Measurements from ENCODE around the gene ZFYVE9.
"Not testable (repeated sequence)": the region's sequence is repeated elsewhere in the genome, so short reads cannot be mapped to it uniquely, and the experiment has no call there.

The ZFYVE9 gene, protein sequence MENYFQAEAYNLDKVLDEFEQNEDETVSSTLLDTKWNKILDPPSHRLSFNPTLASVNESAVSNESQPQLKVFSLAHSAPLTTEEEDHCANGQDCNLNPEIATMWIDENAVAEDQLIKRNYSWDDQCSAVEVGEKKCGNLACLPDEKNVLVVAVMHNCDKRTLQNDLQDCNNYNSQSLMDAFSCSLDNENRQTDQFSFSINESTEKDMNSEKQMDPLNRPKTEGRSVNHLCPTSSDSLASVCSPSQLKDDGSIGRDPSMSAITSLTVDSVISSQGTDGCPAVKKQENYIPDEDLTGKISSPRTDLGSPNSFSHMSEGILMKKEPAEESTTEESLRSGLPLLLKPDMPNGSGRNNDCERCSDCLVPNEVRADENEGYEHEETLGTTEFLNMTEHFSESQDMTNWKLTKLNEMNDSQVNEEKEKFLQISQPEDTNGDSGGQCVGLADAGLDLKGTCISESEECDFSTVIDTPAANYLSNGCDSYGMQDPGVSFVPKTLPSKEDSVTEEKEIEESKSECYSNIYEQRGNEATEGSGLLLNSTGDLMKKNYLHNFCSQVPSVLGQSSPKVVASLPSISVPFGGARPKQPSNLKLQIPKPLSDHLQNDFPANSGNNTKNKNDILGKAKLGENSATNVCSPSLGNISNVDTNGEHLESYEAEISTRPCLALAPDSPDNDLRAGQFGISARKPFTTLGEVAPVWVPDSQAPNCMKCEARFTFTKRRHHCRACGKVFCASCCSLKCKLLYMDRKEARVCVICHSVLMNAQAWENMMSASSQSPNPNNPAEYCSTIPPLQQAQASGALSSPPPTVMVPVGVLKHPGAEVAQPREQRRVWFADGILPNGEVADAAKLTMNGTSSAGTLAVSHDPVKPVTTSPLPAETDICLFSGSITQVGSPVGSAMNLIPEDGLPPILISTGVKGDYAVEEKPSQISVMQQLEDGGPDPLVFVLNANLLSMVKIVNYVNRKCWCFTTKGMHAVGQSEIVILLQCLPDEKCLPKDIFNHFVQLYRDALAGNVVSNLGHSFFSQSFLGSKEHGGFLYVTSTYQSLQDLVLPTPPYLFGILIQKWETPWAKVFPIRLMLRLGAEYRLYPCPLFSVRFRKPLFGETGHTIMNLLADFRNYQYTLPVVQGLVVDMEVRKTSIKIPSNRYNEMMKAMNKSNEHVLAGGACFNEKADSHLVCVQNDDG (N-terminal part only)

DNA sequence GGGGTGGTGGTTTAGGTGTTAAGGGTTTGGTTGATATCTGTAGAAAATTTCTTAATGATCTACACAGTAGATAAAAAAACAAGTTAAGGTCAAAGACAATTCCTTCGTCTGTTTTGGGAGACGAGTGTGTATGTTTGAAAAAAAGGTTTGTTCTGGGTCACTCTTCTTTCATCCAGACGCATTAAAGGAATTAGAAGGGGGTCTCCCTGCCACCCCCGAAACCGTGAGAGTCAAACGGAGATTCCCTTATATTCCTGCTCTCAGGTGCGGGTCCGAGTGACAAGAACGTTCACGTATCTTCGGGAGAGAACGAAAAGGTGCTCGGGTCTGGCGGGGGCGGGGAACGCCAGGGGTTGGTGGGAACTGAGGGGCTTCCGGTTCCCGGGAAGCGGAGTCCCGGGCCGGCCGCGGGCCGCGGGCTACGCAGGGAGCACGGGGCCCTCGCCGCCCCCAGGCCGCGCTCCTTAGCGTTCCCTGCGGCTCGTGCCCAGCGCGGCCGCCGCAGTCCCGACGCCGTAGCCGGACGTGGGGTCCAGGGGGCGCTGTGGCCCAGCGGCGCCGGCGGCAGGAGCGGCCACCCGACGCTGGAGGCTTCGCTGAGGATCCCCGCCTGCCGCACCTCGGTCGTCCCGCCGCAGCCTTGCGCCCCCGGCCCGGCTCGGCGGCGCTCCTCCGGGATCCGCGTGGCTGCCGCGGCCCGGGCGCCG is at the start of gene ZFYVE9:
TSS of gene ZFYVE9 (plus strand) at position 577 of the 707 bp plus-strand sequence. CDS start 91,118 bp downstream, outside the sequence.
- peak; percentile 82 for DNase-seq

DNA sequence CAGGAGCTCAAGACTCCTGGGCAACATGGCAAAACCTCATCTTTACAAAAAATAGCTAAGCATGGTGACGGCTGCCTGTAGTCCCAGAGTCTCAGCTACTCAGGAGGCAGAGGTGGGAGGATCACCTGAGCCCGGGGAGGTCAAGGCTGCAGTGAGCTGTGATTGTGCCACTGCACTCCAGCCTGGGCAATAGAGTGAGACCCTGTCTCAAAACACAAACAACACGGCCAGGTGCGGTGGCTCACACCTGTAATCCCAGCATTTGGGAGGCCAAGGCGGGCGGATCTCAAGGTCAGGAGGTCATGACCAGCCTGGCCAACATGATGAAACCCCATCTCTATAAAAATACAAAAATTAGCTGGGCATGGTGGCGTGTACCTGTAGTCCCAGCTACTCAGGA is 47.6 kb upstream of the ZFYVE9 start:
- DNase-seq = not testable (repeated sequence)

DNA sequence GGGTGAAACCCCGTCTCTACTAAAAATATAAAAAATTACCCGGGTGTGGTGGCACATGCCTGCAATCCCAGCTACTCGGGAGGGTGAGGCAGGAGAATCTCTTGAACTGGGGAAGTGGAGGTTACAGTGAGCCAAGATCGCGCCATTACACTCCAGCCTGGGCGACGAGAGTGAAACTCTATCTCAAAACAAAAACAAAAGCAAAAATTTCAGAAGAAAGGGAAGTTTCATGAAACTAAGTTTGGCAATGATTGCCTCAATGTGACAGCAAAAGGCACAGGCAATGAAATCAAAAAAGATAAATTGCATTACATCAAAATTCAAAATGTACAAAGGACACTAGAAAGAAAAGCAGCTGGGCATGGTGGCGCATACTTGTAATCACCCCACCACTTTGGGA is 45.7 kb upstream of the ZFYVE9 start:
- DNase-seq = no peak

DNA sequence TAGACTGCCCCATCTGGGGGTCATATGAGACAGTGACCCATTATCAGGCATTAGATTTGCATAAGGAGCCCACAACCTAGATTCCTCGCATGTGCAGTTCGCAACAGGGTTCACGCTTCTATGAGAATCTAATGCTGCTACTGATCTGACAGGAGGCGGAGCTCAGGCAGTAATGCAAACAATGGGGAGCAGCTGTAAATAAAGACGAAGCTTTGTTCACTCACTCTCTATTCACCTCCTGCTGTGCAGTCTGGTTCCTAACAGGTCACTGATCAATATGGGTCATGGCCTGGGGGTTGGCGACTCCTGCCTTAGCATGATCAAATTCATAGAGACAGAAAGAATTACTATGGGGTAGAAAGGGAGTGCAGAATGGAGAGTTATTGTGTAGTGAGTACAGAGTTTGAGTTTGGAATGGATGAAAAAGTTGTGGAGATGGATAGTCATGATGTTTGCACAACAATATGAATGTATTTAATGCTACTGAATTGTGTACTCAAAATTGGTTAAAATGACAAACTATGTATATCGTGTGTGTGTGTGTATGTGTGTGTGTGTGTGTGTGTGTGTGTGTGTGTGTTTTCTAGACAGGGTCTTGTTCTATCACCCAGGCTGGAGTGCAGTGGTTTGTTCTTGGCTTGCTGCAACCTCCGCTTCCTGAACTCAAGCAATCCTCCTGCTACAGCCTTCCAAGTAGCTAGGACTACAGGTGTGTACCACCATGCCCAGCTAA is 43.6 kb upstream of the ZFYVE9 start:
- DNase-seq = peak; percentile 64

DNA sequence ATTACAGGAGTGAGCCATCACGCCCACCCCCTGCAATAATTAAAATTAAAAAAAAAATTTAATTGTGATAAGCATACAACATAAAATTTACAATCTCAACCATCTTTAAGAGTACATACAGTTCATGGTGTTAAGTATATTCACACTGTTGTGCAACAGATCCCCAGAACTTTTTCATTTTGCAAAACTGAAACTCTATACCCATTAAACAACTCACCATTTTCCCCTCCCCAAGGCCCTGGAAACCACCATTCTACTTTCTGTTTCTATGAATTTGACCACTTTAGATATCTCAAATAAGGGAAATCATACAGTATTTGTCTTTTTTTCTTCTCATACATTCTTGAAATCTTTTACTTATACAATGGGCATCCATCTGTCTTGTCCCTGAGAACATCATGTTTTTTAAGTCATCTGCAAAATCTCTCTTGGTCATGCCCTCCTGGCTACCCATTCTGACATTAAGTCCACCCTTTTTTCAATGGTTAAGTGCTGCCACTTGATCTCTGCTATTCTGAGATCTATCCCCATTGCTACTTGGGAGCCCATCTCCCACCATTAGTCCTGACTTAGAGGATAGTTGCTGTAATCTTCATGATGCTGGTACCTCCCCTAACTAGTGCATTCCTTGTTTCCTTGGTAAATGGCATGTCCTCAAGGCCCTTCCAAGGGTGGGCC is 39.4 kb upstream of the ZFYVE9 start:
- no peak for DNase-seq

DNA sequence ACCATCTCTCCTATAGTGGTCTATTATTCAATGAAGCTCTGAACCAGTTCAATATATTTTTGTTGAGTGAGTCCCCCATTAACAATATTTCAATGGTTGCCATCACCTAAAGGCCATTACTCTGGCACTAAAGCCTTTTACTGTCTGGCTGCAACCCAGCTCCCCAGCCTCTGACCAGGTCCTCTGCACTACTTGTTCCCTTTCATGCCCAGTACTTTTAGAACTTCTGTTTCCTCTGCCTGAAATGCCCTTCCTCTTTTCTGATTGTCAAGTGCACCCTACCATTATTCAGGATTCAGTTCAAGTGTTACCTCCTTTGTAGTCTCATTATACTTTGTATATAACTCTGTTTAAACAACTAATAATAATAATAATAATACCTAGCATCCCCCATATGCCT is 30.4 kb upstream of the ZFYVE9 start:
- DNase-seq = no peak

DNA sequence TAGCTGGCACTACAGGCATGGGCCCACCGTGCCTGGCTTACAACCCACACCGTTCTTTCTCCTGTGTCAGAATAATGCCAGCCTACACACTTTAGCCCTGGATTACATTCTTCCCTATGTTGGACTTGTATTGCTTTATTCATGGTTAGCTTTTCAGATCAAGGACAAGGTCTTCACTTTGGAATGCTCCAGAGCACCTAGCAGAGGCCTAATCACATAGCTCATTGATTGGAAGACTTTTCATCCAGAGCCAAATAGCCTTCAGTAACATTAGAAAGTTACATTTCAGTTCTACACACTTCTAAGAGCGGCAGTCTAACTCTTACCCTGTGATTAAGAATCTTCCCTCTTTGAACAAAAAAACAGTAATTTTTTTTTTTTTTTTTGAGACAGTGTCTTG is 29.4 kb upstream of the ZFYVE9 start:
- DNase-seq = no peak

DNA sequence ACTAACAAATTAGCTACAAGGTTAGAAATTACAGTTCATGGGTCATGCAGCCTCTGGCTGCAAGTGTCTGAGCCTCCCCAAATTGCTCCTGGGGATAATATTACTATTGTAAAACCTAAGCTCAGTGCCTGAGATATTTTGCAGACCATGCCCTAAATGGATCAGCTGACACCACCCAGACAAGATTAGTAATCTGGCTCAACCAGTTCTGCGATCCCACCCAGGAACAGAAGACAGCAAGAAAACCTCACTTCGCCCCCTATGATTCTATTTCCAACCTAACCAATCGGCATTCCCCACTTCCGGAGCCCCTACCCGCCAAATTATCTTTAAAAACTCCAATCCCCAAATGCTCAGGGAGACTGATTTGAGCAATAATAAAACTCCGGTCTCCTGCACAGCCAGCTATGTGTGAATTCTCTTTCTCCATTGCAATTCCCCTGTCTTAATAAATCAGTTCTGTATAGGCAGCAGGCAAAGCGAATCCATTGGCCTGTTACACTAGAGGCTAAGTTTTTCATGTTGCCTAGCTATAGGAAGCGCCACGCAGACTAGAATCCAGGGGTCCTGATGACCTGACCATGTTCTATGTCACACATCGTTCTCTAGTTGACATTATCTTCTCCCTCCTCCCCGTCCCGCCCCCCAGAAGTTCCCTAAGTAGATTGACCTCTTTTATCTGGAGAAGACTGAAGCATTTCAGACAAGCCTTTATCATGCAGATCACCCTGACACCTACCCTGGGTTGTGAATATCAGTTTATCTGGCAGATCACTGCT is 22.4 kb upstream of the ZFYVE9 start:
- no peak for DNase-seq

DNA sequence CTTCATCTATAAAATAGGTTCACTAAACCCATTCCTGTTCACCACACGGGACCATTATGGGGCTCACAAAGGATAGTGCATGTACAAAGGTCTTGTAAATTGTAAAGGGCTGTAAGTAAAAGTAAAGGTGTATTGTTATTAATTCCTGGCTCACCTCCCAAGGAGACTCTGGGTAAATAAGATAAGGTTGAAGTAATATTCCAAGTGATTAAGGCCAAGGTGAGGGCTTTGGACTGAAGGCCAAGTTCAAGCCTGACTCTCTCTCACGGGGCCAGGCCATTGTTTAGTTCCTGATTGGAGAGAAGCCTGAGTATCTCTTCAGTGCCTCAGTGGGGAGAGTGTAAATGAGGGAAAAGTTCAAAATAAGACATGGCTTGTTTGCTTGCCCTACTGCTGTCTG is 19.5 kb upstream of the ZFYVE9 start:
- no peak for DNase-seq

DNA sequence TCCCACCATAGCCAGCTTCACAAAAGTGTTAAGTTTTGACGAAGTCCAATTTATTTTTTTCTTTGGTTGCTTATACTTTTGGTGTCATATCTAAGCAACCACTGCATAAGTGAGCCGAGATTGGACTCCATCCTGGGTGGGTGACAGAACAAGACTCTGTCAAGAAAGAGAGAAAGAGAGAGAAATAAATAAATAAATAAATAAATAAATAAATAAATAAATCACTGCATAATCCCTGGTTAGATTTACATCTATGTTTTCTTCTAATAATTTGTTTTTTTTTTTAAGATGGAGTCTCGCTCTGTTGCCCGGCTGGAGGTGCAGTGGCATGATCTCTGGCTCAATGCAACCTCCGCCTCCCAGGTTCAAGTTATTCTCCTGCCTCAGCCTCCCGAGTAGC is 18.3 kb upstream of the ZFYVE9 start:
- DNase-seq = no peak

DNA sequence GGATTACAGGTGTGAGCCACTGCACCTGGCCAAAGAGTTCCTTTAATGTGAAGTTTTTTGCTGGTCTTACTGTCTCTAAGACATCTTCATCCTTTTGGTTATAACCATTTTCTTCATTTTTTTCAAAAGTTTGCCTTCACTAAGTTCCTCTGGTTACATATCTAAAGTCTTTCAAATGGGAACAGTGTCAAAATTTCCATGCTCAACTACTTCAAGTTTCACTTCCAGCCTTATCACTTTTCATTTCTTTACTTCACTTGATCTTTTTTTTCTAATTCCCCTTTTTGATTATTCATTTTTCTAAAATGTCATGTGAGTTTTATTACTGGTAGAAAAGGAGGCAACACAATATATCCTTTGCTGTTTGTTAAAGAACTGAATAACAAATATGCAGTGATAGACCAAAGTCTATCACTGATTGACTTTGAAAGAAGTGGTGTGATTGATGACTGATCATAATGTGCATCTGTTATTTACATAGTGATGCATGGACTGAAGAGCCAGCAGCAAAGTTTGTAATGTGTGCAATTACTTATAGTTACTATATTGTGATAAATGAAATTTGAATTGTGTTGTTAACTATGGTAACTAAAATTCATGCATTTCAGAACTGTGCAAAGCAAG is 16.0 kb upstream of the ZFYVE9 start:
- no peak for DNase-seq

DNA sequence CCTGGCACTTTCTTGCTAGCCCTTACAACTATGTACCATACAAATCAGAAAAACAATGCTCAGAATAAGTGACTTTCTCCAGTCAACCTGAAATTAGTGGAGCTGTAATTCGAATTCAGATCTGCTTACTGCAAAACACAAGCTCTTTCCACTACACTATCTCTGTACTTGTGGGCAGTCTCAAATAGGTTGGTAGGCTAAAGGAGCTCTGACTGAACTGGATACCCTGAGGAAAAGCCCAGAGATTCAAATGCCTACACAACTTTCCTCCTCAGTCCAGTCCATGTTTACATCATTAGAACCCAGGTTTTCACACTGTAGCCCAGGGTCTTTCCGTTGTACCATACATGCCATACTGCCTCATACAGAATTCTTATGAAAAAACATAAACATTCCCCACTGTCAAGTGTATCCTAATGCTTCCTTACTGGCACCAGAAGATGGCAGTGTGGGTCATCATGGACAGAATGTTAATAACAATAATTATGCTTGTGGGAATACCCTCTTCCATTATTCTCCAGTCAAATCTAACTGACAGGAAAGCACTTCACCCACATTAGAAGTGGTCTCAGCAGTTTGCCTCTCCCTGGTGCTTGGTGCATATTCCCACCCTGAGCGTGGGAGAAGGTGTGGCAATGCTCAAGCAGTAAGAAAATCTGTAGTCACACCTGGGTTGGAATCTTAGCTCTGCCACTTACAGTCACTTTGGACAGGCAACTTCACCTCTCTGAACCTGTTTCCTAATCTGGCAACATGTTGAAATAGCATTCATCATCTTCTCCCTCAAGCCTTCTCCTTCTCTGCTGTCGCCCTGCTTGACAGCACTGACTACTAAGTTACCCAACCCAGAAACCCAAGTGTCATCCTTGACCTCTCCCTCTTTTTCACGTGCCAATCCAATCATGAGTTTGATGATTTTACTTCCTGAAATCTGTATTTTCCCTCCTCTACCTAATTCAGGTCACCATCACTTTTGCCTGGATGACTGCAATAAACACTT is 14.4 kb upstream of the ZFYVE9 start:
- DNase-seq = peak; percentile 23

DNA sequence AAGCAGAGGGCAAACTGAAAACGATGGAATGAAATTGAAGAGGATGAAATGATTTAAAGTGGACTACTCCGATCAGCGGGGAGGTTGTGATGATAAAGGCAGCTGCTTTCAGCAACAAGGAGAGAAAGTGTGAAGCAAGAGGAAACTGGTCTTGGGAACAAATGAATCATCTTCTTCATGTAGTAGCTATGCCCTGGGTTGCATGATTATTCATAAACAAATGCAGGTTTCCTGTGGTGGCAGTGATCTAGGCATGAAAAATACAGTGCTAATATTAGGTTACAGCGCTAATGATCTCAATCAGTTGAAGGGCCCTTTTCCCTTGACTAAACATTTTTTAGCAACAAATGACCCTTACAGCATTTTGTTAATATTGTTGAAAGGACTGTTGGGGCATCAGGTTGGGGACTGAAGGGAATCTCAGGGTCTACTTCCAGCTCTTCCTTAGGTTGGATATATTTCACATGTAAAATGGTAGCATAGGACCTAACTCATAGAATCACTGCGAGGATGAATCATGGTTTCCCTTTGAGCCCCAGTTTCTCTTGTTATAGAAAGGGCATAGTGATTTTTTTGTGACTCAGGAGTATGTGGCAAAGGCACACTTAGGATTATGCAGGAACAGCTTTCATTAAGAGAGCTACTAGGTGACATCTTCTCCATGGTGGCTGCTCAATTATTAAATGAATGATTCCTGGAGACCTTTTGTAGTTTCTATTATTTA is 1.9 kb upstream of the ZFYVE9 start:
- DNase-seq = no peak

DNA sequence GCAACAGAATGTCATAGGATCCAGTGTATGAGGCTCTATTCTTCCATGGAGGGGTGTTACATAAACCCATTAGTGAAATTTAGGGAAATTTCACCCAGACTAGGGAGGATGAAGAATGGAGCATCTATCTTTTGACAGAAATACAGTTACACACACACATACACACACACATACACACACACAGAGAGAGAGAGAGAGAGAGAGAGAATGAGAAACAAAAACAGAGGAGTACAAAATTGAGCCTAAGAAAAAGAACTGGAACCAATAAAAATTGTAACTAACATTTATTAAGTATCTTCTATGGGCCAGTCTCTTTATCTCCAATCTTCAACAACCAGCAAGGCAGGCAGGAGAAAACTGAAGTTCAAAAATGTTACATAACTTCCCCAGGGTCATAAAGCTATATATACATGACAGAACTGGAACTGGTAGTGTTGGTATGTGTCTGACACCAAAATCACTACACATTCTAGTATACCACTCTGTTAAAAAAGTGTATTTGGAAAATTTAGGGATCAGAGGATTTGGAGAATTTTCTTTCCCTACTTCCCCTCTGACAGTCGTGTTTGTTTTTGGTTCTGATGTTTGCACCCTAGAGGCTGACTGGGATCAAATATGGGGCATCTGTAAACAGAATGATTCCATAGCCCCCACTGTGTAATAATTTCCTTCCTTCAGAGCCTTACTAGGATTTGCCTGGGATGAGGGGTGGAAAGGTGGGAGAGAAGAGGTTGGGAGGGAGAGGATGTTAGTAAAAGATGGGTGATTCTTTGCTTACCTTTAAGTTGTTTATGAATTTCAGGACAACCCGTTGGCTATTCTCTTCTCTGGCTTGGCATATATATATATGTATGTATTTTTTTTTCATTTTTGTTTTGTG is 1.0 kb upstream of the ZFYVE9 start:
- DNase-seq = peak; percentile 3

DNA sequence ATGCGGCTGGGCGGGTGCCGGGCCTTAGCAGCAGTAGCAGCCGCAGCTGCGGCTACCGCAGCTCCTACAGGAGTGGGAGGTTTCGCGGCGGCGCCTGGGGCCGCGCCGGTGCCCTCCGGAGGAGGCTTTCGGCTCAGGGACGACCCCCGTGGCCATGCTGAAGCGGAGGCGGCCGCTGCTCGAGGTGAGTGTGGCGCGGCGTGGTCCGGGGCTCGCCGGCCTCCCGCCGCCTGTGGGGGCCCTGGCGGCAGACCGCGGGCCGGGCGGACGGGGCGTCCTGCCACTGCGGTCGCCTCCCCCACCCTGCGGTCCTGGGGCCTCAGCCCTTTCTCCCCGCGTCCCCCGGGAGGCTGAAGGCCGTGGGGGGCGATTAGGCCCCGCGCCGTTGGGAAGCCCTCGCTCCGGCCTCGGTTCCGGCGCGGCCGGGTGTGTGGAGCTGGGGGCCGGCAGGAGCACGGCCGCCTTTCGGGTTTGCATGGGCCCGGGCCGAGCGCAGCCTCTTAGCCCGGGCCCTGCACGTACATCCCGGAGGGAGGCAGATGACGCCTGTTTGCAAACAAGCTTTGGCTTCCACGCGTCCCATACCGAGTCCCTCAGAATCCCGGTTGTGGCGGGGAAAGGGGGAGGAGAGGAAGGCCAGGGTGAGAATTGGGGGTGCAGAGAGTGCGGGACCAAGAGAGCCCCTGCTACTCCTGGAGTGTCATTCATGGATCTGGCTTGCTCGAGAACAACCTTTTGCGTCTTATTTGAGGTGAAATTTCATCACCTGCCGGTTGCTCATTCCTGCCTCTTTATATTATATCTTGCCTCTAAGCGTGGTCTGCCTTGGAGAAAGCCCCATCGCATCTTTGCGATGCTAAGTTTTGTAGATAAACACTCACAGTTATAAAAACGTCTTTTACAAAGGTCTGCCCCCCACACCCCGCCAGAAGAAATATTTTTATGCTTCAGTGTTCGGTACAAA is 613 bp downstream of the ZFYVE9 start:
- DNase-seq = peak; percentile 40

DNA sequence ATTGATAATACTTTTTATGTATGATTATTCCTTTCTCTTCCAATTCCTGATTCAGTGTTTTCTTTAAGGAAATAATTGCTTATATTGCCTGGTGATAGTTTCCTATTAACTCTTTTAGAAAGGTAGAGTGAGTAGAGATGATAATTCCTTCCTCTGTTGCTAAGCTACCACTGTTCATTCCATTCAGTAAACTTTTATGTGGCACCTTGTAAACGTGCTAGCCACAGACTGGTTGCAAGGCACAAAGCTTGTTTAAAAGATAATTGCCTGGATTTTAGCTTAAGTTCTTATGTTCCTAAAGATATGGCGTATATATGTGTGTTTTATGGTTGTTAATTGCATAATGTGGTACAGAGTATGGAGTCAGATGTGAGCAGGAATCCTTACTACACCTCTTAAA is 3.2 kb downstream of the ZFYVE9 start:
- no peak for DNase-seq

All from NCI-H345 (cell line).